Uterus (tissue), 2 donors: ENCODE results near the gene ARHGAP10.

ENCODE experiments used
- POLR2A ChIP-seq, 2 donors: fragments of 450-650 bp; IDR thresholded peaks; one replicate each; pipeline ENCODE4 v1.6.1; 2016; ENCODE audit warnings: antibody characterized with exemption in 2 of 2, mild to moderate bottlenecking in 1 of 2, moderate library complexity in 1 of 2
- TF ChIP-seq, protein P1 (sequence below), 4 experiments: fragments of 200-600 bp in 2 of 4; fragments of 450-650 bp in 2 of 4; sonication (generic) in 2 of 4; IDR thresholded peaks; one replicate each; pipeline ENCODE4 v1.5.1; 2016 to 2019; ENCODE audit warnings: antibody characterized with exemption in 4 of 4, mild to moderate bottlenecking in 2 of 4, moderate library complexity in 1 of 4

DNA sequence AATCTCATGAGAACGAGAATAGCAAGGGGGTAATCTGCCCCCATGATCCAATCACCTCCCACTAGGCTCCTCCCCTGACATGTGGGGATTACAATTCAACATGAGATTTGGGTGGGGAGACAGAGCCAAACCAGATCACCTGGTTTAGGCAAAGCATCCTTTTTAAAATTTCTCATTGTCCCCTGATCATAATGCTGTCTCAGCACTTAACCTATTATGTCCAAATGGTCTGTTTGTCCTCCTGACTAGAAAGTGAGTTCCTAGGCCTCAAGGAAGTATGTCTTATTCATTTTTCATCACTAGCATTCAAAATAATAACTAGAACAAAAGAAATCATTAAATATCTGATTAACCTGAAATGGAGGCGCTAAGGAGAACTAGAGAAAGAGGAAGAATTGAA, 40.1 kb upstream of the ARHGAP10 start:
- TF ChIP-seq, protein P1, sequence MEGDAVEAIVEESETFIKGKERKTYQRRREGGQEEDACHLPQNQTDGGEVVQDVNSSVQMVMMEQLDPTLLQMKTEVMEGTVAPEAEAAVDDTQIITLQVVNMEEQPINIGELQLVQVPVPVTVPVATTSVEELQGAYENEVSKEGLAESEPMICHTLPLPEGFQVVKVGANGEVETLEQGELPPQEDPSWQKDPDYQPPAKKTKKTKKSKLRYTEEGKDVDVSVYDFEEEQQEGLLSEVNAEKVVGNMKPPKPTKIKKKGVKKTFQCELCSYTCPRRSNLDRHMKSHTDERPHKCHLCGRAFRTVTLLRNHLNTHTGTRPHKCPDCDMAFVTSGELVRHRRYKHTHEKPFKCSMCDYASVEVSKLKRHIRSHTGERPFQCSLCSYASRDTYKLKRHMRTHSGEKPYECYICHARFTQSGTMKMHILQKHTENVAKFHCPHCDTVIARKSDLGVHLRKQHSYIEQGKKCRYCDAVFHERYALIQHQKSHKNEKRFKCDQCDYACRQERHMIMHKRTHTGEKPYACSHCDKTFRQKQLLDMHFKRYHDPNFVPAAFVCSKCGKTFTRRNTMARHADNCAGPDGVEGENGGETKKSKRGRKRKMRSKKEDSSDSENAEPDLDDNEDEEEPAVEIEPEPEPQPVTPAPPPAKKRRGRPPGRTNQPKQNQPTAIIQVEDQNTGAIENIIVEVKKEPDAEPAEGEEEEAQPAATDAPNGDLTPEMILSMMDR (IDR thresholded peaks at IDR 0.05), result no peak
- TF ChIP-seq POLR2A (IDR thresholded peaks at IDR 0.05), result no peak
